Panc1 (cell line): ENCODE results near the gene NOLC1. TPM values are rescaled to one million over a fixed set of nuclear protein-coding genes. Genes with fewer than 3 reads are reported as not detected.

ENCODE experiments used
- ATAC-seq: fragments of 200-7000 bp; cut with Tn5 transposase; 2 replicates; pipeline ENCODE4 v1.9.1; 2020; ENCODE audit warnings: mild to moderate bottlenecking, moderate library complexity
- BruUV-seq: library from RNA; stranded (reverse); fragments of 400-500 nt; replicated peaks from 2 replicates; lab custom pipeline; 2021; lab: Mats Ljungman, UMichigan
- CTCF ChIA-PET: fragments of 300-600 bp; sonication (Branson Sonifier 250); formaldehyde crosslinking; loops from one replicate; lab custom pipeline; 2022; ENCODE audit warnings: antibody characterized with exemption; lab: Charles Lee
- POLR2A ChIA-PET: fragments of 300-600 bp; sonication (Branson Sonifier 250); formaldehyde crosslinking; loops from one replicate; lab custom pipeline; 2022; ENCODE audit warnings: antibody characterized with exemption; lab: Charles Lee
- DNase-seq: peaks from one replicate; pipeline ENCODE4 v3.0.0-alpha.2; 2010; ENCODE audit warnings: low read depth, low spot score
- H3K27ac ChIP-seq: 2 replicates; pipeline ENCODE4 v1.5.1; 2011; ENCODE audit warnings: mild to moderate bottlenecking, low read length, inconsistent platforms
- H3K27me3 ChIP-seq: fragments of 200-500 bp; sonication (Bioruptor generic); 2 replicates; pipeline ENCODE4 v1.6.0; 2014; ENCODE audit warnings: low read length, inconsistent platforms; ENCODE audit not compliant: control insufficient read depth, insufficient read depth
- H3K36me3 ChIP-seq: fragments of 200-500 bp; sonication (Bioruptor generic); 2 replicates; pipeline ENCODE4 v1.5.1; 2014; ENCODE audit warnings: inconsistent platforms, mild to moderate bottlenecking, low read length, moderate library complexity; ENCODE audit not compliant: control insufficient read depth, insufficient read depth
- H3K4me1 ChIP-seq: 2 replicates; pipeline ENCODE4 v1.5.1; 2011; ENCODE audit warnings: inconsistent platforms, mild to moderate bottlenecking, low read length, moderate library complexity; ENCODE audit not compliant: control insufficient read depth, insufficient read depth
- H3K4me3 ChIP-seq, 2 experiments: 2 replicates each; pipeline ENCODE4 v1.5.1; 2011 to 2012; ENCODE audit warnings: low read depth in 2 of 2, low read length in 2 of 2, mild to moderate bottlenecking in 2 of 2, inconsistent platforms in 1 of 2, moderate library complexity in 1 of 2
- H3K9me3 ChIP-seq: fragments of 200-500 bp; sonication (Bioruptor generic); 2 replicates; pipeline ENCODE4 v1.5.1; 2014; ENCODE audit warnings: low read depth, mild to moderate bottlenecking, inconsistent platforms, low read length, moderate library complexity; ENCODE audit not compliant: control insufficient read depth, insufficient read depth
- POLR2AphosphoS5 ChIP-seq: IDR thresholded peaks from 2 replicates; pipeline ENCODE4 v1.6.1; 2012; ENCODE audit warnings: mild to moderate bottlenecking, low read depth, low read length, moderate library complexity
- SIN3A ChIP-seq: IDR thresholded peaks from 2 replicates; pipeline ENCODE4 v1.6.1; 2012; ENCODE audit warnings: low read depth, mild to moderate bottlenecking, low read length, moderate library complexity, borderline replicate concordance; ENCODE audit not compliant: insufficient read depth
- TCF7L2 ChIP-seq: IDR thresholded peaks from 2 replicates; pipeline ENCODE4 v1.6.1; 2011; ENCODE audit warnings: mild to moderate bottlenecking, low read depth, low read length, inconsistent platforms
- in situ Hi-C: cut with HindIII; loops from 2 replicates; pipeline ENCODE4 v1.10.0; 2016; ENCODE audit warnings: low sequenced_read_pairs, low pct_unique_long_range_greater_than_20kb
- intact Hi-C: fragments of 100-400 bp; cut with micrococcal nuclease; formaldehyde crosslinking; loops from one replicate; pipeline ENCODE4 v1.10.0; 2022; ENCODE audit not compliant: unreplicated experiment
- total RNA-seq: library from RNA; stranded (reverse); gene quantifications from one replicate; pipeline ENCODE4 v1.2.1, GENCODE V29; 2021; ENCODE audit not compliant: unreplicated experiment
- TF ChIP-seq, protein P1 (sequence below): fragments of 450-650 bp; IDR thresholded peaks from 2 replicates; pipeline ENCODE4 v1.5.1; 2017; ENCODE audit warnings: mild to moderate bottlenecking
- TF ChIP-seq, protein P2 (sequence below), 2 experiments: IDR thresholded peaks; 2 replicates each; pipeline ENCODE4 v1.6.1; 2011 to 2012; ENCODE audit warnings: low read depth in 2 of 2, control low read depth in 1 of 2, low read length in 1 of 2, mild to moderate bottlenecking in 1 of 2, moderate library complexity in 1 of 2; ENCODE audit not compliant: insufficient read depth in 1 of 2

The NOLC1 gene
- total RNA-seq, 1 experiment from 2014 or later: 182 TPM

DNA sequence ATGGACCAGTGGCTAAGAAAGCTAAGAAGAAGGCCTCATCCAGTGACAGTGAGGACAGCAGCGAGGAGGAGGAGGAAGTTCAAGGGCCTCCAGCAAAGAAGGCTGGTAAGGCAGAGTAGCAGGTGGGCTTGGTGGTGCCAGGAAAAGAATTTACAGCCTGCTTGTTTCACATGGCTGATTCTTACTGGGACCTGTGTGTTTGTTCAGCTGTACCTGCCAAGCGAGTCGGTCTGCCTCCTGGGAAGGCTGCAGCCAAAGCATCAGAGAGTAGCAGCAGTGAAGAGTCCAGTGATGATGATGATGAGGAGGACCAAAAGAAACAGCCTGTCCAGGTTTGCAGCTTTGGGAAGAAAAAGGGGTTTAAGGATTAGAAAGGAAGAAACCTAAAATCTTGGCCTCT lies 5.0 kb downstream of the NOLC1 start:
- DNase-seq (no peak), ATAC-seq (no peak)
- no TSS peak for BruUV-seq
- H3K36me3 ChIP-seq: peaks cover 56% of the 10 kb centered on the region
- in situ Hi-C loops (no loop called here), intact Hi-C loops (no loop called here)
- H3K27ac ChIP-seq: no peak overlapping the region
- CTCF ChIA-PET: interaction anchor here (1.4 kb wide), 1 partner anchor 12 kb away, joined by 5 read pairs; no protein-coding TSS in a partner anchor
- H3K9me3 ChIP-seq: no peaks in the 10 kb centered on the region
- H3K27me3 ChIP-seq: no peaks in the 10 kb centered on the region
- H3K4me3 ChIP-seq: no peak overlapping the region
- TF ChIP-seq, protein P1, sequence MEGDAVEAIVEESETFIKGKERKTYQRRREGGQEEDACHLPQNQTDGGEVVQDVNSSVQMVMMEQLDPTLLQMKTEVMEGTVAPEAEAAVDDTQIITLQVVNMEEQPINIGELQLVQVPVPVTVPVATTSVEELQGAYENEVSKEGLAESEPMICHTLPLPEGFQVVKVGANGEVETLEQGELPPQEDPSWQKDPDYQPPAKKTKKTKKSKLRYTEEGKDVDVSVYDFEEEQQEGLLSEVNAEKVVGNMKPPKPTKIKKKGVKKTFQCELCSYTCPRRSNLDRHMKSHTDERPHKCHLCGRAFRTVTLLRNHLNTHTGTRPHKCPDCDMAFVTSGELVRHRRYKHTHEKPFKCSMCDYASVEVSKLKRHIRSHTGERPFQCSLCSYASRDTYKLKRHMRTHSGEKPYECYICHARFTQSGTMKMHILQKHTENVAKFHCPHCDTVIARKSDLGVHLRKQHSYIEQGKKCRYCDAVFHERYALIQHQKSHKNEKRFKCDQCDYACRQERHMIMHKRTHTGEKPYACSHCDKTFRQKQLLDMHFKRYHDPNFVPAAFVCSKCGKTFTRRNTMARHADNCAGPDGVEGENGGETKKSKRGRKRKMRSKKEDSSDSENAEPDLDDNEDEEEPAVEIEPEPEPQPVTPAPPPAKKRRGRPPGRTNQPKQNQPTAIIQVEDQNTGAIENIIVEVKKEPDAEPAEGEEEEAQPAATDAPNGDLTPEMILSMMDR: no peak
- TF ChIP-seq, protein P2, sequence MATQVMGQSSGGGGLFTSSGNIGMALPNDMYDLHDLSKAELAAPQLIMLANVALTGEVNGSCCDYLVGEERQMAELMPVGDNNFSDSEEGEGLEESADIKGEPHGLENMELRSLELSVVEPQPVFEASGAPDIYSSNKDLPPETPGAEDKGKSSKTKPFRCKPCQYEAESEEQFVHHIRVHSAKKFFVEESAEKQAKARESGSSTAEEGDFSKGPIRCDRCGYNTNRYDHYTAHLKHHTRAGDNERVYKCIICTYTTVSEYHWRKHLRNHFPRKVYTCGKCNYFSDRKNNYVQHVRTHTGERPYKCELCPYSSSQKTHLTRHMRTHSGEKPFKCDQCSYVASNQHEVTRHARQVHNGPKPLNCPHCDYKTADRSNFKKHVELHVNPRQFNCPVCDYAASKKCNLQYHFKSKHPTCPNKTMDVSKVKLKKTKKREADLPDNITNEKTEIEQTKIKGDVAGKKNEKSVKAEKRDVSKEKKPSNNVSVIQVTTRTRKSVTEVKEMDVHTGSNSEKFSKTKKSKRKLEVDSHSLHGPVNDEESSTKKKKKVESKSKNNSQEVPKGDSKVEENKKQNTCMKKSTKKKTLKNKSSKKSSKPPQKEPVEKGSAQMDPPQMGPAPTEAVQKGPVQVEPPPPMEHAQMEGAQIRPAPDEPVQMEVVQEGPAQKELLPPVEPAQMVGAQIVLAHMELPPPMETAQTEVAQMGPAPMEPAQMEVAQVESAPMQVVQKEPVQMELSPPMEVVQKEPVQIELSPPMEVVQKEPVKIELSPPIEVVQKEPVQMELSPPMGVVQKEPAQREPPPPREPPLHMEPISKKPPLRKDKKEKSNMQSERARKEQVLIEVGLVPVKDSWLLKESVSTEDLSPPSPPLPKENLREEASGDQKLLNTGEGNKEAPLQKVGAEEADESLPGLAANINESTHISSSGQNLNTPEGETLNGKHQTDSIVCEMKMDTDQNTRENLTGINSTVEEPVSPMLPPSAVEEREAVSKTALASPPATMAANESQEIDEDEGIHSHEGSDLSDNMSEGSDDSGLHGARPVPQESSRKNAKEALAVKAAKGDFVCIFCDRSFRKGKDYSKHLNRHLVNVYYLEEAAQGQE (IDR thresholded peaks at IDR 0.05; ENCODE audit: insufficient read depth in 1 of 2, low read depth in 2 of 2, low read length in 1 of 2): no peak
- no peak for TF ChIP-seq SIN3A
- no peak for TF ChIP-seq TCF7L2
- no peak for TF ChIP-seq POLR2AphosphoS5
- H3K4me1 ChIP-seq: peaks cover 14% of the 10 kb centered on the region
- POLR2A ChIA-PET: no interaction called here

DNA sequence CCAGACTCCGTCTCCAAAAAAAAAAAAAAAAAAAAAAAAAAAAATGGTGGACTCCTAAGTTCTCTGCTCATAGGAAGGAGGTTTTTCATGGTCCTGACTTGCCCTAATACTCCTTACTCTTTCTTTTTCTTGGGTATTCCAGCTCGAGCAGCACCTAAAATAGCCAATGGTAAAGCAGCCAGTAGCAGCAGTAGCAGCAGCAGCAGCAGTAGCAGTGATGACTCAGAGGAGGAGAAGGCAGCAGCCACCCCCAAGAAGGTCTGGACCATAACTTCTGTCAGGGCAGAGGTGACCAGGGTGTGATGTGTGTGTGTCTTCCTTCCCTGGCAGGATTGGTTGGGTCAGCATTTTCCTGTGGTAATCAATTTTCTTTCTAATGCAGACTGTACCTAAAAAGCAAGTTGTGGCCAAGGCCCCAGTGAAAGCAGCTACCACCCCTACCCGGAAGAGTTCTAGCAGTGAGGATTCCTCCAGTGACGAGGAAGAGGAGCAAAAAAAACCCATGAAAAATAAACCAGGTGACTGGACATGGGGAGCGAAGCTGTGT lies 6.9 kb downstream of the NOLC1 start:
- Histone ChIP-seq H3K27ac (no peak overlapping the region), H3K27me3 (no peaks in the 10 kb centered on the region), H3K4me3 (no peak overlapping the region), H3K36me3 (peaks cover 60% of the 10 kb centered on the region), H3K9me3 (no peaks in the 10 kb centered on the region), H3K4me1 (peaks cover 14% of the 10 kb centered on the region)
- in situ Hi-C loops (no loop called here), intact Hi-C loops (no loop called here)
- ATAC-seq (no peak; the same call in 1 of the 2 replicates), DNase-seq (no peak)
- TF ChIP-seq, protein P2 (IDR thresholded peaks at IDR 0.05; ENCODE audit: insufficient read depth in 1 of 2, low read depth in 2 of 2, low read length in 1 of 2): no peak
- TF ChIP-seq POLR2AphosphoS5 (no peak), TCF7L2 (no peak), SIN3A (no peak)
- TF ChIP-seq, protein P1: no peak
- ChIA-PET POLR2A (no interaction called here), CTCF (no interaction called here)
- BruUV-seq: no TSS peak
